Ammon's horn (tissue), 1 donor: ENCODE results near the gene HIP1.
"Not testable (repeated sequence)": the region's sequence is repeated elsewhere in the genome, so short reads cannot be mapped to it uniquely, and the experiment has no call there.

ENCODE experiments used
- DNase-seq: peaks from one replicate; pipeline ENCODE4 v3.0.0-alpha.2; 2016; ENCODE audit warnings: low spot score

Gene HIP1

DNA sequence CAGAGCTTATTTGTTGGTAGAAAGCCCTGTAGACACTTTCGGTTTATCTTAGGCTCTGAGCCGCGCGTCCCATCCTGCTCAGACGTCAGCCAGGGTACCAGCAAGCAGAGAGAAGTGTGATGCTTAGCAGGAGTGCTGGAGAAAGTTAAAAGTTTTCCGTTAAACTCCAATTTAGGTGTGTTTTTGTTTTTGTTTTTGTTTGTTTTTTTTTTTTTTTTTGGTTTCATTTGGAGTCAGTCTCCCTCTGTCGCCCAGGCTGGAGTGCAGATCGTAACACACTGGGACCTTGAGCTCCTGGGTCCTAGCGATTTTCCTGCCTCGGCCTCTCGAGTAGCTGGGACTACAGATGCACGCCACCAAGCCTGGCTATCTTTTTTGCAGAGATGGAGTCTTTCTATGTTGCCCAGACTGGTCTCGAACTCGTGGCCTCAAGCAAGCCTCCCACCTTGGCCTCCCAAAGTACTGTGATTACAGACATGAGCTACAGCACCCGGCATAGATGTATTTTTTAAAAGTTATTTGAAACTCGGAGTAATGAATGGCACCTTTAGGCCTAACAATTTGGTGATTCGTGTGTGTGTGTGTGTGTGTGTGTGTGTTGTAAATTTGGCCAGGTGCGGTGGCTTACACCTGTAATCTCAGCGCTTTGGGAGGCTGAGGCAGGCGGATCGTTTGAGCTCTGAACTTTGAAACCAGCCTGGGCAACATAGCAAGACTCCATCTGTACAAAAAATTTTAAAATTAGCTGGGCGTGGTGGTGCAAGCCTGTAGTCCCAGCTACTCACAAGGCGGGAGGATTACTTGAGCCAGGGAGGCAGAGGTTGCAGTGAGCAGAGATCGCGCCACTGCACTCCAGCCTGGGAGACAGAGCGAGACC lies 1.3 kb upstream of the HIP1 start:
- no peak for DNase-seq

DNA sequence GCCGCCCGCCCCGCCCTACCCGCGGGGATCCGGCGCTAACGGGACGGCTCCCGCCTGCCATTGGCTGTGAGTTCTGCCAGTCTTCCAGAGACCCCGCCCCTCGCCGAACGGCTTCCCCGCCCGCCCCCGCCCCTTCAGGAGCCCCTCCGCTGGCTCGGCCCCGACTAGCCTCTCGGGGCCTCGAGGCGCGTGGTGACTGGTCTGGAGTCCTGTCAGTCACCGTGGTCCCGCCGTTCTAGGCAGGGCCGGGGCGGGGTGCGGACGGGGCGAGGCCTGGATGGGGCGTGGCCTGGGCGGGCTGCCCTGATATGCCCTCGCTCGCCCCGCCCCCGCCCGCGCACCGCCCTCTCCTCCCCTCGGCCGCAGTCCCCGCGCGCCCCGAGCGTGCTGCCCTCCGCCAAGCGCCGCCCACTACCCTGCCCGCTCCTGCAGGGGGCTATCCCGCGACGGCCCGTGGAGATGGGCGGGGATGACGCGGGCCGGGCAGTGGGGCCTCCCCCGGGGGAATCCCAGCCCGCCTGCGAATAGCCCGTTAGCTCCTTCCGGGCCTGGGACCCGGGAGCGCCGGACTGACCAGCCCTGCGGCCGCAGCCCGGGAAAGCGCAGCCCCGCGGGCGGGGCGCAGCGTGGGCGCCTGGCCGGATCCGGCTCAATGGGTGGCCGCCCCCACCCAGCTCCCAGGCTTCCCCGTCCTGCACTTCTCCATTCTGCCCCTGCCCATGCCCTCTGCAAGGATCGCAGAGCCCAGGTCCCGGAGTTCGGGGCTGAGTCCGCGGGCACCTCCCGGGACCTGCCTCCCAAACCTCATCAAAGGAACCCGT lies 444 bp upstream of the HIP1 start:
- peak; percentile 100 for DNase-seq

- DNase-seq: peak; percentile 27
Measured at GRCh38 chr7:75737856-75738603, 711 bp downstream of the HIP1 start.

DNA sequence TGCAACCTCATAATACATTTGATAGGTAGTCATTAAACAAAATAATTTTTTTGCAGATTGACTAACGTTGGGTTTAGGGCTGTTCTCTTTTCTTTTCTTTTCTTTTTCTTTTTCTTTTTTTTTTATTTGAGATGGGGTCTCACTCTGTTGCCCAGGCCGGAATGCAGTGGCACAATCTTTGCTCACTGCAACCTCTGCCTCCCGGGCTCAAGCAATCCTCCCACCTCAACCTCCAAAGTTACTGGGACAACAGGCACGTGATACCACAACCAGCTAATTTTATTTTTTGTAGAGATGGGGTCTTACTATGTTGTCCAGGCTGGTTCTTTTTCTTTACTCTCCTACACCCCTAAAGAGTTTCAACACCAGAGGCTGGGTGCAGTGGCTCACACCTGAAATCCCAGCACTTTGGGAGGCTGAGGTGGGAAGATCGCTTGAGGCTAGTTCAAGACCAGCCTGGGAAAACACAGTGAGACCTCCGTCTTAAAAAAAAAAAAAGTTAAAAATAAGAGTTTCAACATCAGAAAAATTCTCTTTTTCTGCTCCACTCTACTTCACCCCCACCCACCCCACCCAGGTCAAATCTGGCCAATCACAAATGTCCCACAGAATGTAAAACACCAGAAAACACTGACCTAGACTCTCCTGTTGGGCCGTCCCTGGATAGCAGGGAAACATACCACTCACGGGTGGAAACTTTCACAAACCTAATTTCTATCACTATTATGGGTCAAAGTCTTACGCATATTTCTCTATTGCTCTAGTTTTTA lies 3.0 kb downstream of the HIP1 start:
- no peak for DNase-seq

DNA sequence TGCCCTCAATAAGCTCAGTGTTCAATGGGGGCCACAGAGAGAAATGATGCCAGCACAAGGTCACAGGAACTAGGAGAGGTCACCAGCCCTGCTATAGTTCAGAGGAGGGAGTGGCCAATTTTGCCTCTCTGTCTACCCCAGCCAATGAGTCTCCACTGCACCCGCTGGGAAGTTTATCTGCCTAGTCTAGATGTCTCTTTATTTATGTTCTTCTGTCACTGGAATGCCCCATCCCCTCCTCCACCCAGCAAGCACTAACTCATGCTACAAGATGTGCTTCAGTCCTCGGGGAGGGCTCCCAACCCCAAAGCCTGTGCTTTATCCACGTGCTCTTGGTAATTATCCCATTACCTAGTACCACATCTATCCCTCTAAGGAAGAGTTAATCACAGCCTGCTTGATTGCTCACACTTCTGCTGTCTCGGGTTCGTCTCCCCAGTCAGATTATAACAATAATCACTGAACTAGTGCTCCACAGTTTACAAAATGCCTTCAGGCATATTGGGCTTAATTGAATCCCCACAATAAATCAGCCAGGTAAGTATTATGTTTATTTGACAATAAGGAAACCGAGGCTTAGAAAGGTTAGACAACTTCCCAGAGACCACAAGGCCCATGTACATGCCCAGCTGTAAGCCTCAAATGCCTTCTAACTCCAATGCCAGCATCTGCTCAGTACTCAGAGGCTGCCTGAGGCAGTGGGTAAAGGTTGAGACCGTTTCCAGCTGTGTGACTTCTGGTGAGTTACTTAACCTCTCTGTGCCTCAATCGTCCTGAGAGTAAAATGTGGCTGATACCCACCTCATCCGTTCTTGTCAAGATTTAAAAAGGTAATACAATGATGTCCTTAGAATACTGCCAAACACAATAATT lies 3.9 kb downstream of the HIP1 start:
- DNase-seq: no peak

DNA sequence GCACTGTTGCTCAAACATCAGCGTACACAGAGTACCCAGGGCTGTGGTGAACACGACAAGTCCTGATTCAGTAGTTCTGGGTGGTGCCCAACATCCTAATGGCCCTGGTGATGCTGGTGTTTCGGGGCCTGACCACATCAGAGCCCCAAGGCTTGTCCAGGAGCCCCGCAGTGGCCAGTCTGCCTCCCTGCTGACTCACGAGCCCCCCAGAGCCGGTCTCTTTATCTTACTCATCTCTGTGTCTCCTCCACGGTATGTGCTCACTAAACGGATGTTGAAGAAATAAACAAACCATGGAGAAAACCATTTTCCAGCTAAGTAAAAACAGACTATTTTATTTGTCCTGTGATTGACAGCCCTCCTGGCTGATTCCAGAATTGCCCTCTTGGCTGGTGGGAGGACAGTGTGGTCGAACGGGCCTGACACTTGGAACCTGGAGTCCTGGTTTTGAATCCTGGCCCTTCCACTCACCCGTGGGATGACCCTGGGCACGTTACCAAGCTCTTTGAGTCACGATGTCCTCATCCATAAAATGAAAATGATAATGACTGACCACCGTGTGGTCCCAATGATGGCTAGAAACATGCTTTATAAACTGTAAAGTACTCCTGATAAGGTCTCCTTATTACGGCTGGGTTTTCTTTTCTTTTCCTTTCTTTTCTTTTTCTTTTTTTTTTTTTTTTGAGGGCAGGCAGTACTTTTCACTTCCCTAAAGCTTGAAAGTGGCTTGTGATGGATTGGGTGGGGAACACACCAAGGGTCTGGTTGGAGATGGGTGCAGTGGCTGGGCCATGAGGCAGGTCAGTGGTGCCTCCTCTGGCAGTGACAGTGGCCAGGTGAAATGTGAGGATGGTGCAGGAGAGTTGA lies 5.7 kb downstream of the HIP1 start:
- no peak for DNase-seq

DNA sequence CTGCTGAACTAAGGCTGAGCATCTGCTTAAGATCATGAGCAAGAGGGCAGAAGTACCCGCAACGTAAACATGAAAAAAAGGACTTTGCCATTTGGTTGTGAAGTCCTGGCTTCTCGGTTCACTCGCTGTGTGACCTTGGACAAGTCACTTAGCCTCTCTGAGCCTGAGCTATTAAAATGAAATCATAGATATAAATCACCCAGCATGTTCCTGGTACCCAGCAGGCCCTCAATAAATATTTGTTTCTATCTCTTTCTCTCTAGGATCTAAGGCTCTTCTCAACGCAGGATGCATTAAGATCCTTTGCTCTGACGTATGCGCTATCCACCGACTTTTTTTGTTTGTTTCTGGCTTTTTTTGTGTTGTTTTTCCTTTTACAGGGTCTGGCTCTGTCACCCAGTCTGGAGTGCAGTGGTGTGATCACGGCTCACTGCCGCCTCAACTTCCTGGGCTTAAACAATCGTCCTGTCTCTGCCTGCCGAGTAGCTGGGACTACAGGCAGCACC lies 6.7 kb downstream of the HIP1 start:
- no peak for DNase-seq

- DNase-seq: no peak
Measured at GRCh38 chr7:75729851-75730274, 8.9 kb downstream of the HIP1 start.

DNA sequence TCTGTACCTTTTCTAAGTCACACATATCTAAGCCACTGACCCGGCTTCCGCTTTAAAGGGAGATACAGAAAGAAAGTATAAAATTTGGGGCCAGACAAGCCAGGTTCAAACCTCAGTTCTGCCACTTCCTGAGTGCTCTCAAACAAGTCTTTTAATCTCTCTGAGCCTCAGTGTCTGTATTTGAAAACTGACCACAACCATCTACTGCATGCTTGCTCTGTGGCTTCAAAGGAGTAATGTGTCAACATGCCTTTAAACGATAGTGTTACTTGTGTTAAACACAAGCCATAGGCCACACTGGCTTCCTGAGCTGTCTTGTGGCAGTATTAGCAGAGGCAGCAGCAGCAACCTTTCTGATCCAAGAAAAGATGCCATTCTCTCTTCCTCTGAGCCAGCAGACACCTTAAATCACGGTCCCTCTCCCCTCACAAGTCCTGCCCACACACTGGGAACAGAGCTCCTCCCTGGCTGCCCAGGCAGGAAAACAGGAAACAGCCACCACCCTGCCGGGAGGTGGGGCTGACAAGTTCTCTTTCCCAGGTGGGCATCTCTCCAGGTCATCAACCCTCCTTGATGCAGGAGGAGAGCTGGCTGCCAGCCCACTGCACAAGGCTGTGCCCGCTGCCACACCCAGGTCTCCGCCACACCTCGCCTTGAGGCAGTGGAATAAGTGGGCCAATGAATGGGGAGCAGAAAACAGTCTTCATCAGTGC lies 10.7 kb downstream of the HIP1 start:
- DNase-seq: no peak

DNA sequence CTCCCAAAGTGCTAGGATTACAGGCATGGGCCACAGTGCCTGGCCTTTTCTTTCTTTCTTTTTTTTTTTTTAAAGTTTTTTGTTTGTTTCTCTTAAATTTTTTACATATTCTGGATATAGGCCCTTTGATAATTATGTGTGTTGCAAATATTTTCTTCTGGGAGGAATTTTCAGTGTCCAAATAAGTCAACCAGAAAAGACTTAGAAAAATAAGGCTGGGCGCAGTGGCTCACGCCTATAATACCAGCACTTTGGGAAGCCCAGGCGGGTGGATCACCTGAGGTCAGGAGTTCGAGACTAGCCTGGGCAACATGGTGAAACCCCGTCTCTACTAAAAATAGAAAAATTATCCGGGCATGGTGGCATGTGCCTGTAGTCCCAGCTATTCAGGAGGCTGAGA lies 11.4 kb downstream of the HIP1 start:
- DNase-seq: not testable (repeated sequence)

DNA sequence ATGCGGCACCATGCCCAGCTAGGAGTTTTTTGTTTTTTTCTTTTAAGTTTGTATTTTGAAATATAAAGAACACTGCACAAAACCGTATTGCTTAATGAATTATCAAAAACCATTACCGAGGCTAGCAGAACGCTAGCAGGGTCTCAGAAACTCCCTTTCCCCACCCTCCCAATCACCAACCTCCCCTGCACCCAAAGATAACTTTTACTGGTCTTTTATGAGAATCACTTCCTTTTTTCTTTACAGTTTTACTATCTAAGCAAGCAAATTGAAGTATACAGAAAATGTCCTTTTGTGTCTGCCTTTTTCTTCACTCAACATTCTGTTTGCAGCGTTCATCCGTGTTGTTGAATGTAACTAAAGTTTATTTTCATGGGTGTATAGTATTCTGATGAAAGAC lies 13.4 kb downstream of the HIP1 start:
- no peak for DNase-seq

DNA sequence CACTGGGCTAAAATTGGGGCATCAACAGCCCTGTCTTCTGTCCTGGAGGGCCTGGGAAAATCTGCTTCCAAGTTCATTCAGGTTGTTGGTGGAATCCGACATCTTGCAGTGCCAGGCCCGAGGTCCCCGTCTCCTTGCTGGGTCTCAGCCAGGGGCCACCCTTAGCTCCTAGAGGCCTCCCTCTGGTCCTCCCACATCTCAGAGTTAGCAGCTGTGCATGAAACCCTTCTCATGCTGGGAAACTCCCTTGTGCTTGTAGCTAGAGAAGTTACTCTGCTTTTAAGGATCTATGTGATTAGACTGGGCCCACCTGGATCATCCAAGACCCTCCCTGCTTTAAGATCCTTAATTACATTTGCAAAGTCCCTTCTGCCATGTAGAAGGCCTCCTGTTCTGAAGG lies 15.3 kb downstream of the HIP1 start:
- DNase-seq: no peak

DNA sequence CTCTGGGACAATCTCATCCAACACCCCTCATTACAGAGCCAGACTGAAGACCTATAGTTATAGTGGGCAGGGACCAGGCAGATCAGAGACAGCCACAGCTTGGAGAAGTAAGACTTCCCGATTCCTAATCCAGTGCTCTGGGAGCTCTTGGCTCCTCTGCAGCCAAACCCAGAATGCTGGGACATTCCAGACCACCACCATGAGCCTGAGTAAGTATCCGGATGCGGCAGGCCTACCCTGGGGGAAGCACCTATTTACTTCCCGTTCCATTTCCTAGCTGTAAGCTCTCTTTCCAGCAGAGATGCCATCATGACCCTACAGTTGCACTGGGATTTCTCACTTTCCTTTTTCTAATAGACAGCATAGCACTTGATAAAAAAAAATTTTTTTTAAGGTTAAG lies 16.4 kb downstream of the HIP1 start:
- DNase-seq: no peak

GRCh38 chr7:75721922-75722321 lies 16.8 kb downstream of the HIP1 start:
- not testable (repeated sequence) for DNase-seq

- DNase-seq: no peak
Measured at GRCh38 chr7:75721426-75721825, 17.3 kb downstream of the HIP1 start.

- no peak for DNase-seq
Measured at GRCh38 chr7:75719626-75720025, 19.1 kb downstream of the HIP1 start.

- no peak for DNase-seq
Measured at GRCh38 chr7:75718390-75719031, 20.2 kb downstream of the HIP1 start.

GRCh38 chr7:75717746-75718145 lies 21.0 kb downstream of the HIP1 start:
- not testable (repeated sequence) for DNase-seq
